ENCODE measurements around the gene CYP19A1. TPM values are rescaled to one million over a fixed set of nuclear protein-coding genes. Genes with fewer than 3 reads are reported as not detected.
A peak's percentile ranks its signal among the peaks of the same experiment; 100 is the strongest.
"Not testable (repeated sequence)": the region's sequence is repeated elsewhere in the genome, so short reads cannot be mapped to it uniquely, and the experiment has no call there.

Gene CYP19A1
- total RNA-seq, 1 donor from 2014 or later: not detected

DNA sequence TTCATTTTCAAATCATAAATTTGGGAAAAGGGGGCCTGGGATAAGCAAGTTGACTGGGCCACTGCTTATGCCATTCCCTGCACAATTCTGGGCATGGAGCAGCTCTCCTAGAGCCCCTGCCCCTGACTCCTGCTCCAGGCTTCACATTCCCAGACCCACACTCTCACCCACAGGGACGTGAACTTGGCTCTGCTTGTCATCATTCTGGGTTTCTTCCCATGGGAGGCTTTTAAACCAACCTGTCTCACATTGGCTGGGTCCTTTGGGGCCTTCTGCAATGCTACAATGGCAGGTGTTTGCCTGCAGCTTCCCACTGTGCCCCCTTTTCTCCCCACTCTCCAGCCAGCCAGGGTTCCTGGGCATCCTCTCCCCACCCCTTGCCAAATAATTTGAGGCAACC, 49.1 kb downstream of the CYP19A1 start:
- ATAC-seq: no peak

DNA sequence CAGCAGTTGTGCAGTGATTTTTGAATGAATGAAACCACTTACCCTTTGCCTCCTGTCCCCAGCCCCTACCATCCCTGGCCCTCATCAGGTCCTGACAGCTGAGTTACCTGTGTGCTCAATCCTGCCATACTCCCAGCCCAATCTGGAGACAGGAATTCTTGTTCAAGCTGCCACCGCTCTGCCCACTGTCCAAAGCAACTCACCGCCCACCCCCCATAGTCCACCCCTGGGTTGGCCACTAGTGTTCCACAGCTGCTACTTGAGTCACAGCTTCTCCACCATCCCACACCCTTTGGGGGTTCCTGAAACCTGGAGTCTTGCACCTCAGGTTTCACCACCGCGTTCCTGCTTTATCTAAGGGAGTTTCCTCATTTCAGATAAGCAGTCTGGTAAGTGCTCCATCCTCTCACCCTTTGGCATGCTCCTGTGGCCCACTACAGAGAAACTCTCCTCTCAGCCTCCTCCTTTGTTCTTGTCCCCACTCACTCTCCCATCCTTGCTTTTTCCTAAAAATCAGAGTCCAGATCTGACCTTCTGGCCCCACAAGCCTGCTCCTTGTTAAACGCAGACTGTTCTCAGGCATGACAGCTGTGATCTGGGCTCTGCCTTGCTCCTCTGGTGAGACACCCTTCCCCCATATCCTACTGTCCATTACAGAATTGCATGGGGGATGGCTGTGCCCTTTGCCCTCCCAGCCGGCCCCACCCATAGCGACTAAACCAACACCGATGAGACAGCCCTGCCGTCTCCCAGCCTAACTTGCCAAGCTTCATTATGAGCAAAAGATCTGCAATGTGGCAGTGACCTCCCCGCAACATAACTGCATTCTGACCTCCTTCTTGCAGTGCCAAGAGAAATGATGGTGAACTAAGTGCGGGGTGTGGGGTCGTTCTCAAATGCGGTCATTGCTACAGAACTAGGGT, 50.0 kb downstream of the CYP19A1 start:
- no peak for ATAC-seq

DNA sequence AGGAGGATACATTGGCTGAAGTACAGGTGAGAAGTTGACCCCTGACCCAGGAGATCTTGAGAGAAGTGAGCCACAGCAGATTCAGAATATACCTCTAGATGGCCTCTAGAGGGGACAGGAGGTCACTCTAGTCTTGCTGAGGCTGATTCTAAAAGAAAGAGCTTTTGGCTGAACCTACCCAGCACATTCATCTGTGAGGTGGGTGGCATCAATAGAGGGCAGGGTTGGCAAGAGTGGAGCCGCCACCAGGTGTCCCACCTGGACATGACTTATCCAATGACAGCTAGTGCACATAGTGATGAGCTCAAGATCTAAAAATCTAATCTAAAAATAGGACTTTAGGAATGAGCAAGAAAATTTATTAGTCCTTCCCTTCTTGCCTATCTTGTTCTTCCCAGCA, 51.6 kb downstream of the CYP19A1 start:
- no peak for ATAC-seq

DNA sequence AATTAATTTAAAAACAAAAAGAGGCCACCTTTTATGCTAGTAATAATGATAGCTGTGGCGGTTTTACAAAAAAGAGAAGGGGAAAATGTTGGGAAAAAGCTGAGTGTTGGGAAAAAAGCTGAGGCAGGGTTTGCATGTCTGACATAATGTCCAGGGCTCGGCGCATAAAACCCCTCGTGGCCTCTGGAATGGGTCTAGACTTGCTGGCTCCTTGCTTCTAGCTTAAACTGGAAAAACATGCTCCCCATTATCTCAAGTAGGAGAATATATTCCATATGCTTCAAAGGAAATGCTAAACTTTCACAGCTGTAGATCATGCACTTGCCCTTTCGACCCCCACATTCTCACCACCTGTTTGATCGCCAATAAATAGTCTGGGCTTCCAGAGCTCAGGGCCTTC, 53.0 kb downstream of the CYP19A1 start:
- no peak for ATAC-seq

DNA sequence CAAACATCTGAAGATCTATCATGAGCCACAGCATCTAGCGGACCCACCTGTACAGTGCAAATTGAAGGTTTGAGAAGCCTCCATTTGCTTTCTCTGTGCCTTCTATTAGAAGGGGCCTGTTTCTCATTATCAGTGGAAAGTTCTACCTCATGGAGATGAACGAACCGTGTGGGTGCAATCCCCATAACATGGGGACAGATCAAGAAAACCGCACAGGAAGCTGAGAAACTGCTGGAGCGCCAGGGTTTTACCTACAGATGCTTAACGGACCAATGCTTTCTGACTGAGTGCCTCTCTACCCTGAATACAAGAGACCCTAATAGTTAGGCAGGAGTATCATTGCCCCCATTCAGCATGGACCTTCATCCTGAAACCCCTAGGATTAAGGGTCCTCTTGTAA, 53.5 kb downstream of the CYP19A1 start:
- no peak for ATAC-seq

DNA sequence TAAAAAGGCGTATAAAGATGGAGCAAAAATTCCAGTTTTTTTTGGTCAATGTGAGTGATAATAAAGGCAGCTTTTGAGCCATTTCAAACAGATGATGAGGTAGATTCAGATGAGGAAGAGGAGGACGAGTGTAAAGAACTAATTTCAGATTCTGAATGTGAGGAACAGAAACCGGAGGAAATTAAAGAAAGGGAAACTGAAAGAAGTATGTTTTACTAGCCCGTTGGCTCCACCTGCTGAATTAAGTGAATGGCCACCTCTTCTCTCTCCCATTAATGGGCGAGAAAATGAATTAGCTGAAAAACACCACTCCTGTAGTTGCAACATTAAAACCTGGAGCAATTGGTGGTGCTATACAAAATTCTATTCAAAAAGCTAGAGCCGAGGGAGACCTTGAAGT, 55.4 kb downstream of the CYP19A1 start:
- no peak for ATAC-seq

DNA sequence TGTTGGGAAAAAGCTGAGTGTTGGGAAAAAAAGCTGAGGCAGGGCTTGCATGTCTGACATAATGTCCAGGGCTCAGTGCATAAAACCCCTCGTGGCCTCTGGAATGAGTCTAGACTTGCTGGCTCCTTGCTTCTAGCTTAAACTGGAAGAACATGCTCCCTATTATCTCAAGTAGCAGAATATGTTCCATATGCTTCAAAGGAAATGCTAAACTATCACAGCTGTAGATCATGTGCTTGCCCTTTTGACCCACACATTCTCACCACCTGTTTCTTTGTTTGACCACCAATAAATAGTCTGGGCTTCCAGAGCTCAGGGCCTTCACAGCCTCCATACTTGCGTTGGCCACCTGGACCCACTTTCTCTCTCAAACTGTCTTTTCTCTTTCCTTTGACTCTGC, 56.2 kb downstream of the CYP19A1 start:
- ATAC-seq: not testable (repeated sequence)

DNA sequence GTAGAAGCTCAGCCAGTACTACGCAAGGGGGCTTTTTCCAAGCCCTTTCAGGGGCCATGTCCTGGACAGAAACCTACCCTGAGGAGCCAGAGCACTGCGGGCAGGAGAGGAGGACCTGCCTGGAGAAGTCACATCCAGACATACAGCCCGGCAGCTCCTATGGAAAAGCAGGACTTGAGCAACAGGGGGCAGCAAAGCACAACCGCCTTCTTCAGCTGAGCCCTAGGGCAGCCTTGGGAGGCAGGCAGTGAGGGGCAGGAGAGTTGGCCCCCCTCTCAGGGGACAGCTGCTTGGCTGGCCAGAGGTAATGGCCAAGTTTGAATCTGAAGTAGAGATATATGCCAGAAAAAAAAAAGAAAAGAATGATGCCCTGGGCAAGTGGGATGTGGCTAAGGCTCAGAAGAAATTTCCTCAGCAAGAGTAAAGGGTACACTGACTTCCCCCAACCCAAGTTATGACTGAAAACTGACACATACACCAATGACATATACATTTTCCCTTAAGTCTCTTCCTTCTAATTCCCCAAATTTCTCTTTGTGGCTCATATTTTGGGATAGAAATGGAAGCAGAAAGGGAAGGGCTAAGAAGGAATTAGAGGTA, 56.9 kb downstream of the CYP19A1 start:
- ATAC-seq: peak; percentile 60

DNA sequence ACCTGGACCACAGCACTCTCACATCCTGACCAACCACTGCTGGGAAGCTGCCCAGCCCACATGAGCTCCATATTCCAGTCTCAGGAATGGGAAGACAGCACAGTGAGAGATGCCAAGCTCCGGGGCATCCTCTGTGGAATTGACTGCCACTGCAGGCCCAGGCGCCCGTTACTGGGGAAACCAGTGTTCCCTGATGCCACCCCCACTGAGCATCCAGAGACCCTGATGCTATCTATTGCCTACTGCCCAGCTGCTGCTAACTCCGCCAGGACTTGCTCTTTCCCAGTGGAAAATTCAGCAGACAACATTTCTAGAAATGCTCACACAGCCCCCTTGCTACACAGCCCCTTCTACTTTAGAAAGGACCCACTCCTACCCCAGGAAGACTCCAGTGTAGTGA, 57.6 kb downstream of the CYP19A1 start:
- no peak for ATAC-seq

DNA sequence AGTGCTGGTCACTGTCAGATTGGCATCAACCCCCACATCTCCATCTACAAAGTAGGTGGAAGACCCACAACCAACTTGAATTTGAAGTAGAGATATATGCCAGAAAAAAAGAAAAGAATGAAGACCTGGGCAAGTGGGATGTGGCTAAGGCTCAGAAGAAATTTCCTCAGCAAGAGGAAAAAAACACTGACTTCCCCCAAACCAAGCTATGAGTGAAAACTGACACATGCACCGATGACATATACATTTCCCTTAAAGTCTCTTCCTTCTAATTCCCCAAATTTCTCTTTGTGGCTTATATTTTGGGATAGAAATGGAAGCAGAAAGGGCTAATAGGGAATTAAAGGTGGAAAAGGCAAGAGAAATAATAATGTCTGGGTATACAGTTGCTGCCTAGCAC, 59.0 kb downstream of the CYP19A1 start:
- no peak for ATAC-seq

DNA sequence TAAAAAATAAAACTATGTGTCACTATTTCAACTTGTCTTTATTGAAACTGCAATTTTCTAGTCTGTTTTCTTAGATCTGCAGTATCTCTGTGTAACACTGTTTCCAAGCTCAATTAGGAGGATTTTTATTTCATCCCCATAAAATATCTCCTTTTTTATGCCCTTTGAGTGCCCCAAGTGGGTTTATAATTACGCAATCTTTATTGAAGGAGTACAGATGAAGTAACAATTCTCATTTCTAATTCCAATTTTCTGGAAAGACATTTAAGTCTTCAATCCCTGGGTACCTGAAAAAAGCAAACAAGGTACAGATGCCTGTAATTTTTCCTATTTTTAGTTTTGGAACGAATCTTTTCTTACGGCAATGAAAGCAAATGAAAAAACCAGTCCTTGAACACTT, 61.3 kb downstream of the CYP19A1 start:
- ATAC-seq: no peak

DNA sequence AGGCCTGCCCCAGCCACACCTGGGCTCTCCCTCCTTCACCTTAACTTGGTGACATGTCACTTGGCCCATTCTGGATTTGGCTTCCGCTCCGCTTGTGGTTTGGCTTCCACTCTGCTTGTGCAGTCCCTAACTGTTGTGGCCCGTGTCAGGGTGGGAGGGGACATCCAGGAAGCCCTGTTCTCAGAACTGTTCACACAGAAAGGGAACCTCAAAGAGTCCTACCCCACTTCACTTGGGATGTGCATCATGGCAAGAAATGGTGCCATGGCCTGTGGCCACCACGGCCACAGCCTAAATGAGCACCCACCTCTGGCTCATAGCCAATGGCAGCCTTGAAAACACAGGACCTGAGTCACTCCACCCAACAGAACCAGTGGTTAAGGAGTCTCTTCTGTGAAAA, 63.4 kb downstream of the CYP19A1 start:
- ATAC-seq: no peak

DNA sequence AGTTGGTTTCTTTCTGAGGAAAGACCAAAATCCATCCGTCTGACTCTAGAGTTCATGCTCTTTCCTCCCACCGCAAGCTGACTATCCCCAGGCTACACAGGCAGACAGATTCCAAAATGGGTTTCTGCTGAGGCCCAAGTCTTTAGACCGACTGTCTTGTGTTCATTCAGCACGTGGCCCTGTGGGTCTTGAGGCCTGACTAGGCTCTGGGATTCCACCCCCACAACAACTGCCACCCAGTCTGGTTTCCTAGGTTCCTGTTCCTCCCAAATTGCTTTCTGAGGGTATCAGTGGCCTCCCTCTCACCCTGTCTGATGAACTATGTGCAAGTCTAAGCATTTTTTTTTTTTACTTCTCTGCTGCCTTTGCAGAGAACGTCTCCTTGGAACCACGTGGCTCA, 67.7 kb downstream of the CYP19A1 start:
- ATAC-seq: no peak

DNA sequence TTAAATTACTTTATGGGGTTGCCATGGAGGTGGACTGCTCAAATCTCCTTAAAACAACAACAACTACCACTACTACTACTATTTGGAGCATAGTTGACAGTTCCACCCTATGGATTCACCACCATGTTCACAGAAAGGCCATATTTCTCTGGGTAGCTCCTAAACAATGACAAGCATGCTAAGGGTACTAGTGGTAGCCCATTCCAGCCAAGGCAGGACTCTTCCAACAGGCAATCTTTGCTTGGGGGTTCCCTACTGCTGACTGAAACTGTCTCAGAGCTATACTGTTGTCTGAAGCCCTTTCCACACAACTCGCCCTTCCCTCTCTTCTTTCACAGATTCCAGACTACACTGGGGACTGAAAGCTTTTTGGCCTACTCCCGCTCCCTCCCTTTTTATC, 68.9 kb downstream of the CYP19A1 start:
- no peak for ATAC-seq

DNA sequence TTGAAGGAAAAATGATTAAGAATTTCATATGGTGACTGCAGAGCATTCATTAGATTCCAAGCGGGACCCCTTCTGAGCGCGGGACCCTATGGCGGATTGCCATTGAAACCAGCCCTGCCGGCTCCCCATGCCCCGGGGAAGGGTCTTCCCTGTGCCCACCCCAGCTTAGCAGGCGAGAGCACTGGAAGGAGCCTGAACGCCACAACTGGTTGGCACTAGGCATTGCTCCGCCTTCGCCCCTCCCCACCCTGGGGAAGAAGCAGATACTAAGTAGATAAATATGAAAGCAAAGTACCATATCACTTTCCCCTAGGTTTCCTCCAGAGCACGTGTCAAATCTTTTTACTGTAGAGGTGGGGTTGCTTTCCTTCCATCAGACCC, 70.7 kb downstream of the CYP19A1 start:
- ATAC-seq: no peak

DNA sequence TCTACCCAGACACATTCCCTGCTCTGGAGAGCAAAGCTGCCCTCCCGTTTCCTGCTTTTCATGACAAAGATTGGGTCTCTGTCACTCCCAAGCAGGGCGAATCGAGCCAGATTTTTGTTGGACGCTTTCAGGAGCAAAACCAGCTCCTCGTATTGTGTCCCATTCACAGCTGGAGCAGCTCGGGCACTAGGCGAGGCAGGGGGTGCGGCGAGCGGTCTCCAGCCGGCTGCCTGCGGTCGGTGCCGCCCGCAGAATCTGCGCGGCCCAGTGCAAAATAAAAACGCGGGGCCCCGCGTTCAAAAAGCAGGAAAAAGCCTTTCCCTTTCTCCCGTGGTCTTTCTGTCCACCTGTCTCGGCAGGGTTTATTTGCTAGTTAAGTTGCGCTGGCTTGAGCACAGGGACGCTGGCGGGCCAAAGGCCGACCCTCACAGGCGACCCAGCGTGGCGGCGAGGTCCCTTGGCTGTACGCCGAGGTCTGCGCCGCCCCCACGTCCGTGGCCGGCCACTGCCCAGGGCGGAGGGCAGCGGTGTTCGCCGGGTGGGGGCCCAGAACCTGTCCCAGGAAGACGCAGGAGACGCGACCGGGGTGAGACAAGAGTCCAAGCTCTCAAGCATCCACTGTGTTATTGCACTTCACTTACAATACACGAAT, 71.2 kb downstream of the CYP19A1 start:
- peak; percentile 33 for ATAC-seq

DNA sequence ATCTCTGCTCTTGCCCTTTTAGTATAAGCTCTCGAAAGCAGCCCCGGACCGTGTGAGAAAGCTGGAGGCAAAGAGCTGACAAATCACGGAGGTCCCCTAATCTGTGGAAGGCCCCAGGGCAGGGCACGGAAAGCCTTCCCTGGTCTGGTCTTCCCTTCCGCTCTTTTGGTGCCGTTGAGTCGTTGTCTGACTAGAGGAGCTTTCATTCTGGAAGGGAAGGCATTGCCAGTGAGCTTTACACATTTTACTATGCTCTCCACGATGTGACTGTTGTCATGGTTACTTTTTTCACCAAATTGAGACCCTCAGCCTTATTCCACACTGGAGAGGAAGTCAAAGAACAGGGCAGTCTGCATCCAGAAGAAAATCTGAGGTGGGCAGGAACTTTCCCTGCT, 71.7 kb downstream of the CYP19A1 start:
- ATAC-seq: no peak

DNA sequence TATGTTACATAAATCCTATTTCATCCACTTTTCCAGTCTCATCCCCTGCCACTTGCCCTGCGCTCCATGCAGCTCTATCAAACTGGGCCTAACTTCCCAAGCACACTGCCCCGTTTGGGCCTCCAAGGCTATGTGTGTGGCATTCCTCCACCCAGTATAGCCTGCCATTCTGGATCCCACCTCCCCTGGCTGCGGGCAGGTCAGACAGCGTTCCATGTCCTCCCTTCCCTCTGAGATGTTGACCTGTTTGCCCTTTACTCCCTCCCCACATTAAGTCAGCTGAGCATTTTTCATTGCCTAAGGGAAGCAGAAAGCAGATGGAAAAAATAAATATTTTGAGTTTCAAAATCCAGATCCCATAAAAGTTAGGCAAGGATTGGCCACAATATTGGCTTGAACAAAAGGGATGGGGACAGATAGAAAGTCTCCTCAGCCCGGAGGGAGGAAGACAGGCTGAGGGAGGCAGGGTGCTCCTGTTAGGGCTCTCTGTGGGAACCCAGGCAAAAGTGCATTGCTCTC, 73.3 kb downstream of the CYP19A1 start:
- no peak for ATAC-seq

DNA sequence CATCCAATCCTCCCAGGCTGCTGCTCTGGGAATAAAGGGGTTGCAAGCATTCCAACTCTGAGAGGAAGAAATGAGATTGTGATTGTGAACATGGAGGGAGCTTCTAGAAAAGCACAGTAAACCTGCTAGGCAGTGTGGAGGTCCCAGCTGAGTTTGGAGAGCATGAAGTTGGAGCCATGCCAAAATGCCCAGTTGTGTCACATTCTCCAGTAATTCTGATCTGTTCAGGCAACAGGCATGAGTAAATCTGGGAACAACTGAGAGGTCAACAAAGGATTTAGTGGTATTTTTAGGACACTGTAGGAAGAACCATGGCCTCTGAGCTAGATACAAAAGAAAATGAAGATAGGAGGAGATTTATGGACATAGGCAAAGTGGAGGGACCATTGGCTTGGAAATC, 74.7 kb downstream of the CYP19A1 start:
- ATAC-seq: no peak

DNA sequence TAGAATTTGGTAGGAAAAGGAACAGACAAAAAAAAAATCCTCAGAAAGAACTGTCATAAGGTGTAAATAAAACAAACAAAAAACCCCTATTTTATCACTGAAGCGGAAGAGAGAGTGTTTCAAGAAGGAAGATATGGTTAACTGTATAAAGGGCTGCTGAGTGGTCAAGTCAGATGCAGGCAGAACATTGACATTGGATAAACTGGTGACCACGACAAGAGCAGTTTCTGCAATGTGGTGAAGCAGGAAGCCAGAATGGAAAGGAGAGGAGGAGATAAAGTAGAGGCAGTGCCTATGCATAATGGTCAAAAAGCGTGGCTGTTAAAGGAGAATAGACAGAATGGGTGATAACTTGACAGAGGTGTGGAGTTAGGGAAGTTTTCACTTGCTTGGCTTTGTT, 75.3 kb downstream of the CYP19A1 start:
- no peak for ATAC-seq

DNA sequence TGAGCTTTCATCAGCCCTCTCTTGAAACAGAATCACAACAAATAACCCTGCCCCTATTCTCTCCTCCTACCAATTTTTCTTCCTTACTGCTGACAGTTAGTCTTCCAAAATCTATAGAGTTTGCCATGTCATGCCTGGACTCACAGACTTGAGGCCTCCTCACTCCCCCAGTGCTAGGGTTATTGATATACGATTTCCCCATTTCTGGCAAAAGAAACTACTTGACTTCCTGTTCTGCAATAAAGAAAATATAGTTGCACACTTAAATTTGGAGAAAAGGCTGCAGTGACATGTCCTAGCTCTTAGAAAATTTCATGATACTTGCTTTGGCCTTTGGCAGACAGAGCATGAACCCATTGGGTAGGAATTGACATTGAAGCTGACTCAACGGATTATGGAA, 75.9 kb downstream of the CYP19A1 start:
- no peak for ATAC-seq

DNA sequence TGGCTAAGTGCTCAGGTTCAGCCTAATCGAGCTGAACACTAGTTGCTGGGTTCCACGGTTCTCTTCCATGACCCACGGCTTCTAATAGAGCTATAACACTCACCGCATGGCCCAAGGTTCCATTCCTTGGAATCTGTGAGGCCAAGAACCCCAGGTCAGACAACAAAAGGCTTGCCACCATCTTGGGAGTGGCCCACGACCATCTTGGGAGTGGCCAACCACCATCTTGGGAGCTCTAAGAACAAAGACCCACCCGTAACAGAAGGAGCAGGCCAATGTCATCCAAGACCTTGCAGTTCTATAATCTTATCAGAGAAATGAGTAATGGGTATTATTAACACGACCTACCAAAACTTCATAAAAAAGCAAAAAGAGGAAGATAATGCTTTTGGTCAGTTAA, 77.3 kb downstream of the CYP19A1 start:
- not testable (repeated sequence) for ATAC-seq

DNA sequence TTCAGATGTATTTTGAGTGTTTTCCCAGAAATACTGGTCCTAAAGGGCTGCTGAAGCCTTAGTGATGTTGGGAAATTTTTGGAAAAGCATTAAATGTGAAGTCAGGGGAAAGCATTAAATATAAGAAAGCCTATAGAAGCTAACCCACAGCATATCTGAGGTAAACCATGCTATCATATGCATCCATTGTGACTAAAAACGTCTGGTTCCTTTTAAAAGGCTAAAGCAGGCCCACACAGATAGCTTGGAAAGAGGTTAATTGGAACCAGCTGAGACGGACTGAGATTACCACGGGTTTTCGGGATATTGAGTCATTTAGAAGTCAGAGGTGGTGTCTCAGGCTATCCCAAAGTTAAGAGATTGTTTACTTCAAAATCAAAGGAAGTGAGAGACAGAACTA, 78.2 kb downstream of the CYP19A1 start:
- ATAC-seq: no peak

DNA sequence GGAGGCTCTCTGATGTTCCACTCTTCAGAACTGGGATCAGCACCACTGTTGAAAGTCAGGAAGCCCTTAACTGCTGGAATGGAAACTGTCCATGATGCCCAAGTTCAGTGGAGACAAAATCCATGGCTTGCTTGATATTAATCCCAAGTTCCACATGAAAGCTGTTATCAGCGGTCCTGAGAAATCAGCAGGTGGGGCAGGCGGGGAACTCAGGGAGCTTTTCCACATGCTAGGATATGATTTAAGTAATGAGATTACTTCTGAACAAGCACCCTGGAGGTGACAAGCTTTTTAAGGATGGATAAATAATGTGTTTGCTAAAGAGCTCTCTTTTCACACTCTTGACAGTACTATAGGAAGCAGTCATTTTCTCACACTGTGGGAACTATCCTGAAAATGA, 82.9 kb downstream of the CYP19A1 start:
- ATAC-seq: no peak
